HG02870 (cell line): ENCODE data around the gene MAT2A.
"Not testable (repeated sequence)": the region's sequence is repeated elsewhere in the genome, so short reads cannot be mapped to it uniquely, and the experiment has no call there.

Experiments used
- ATAC-seq: cut with Tn5 transposase; IDR thresholded peaks from one replicate; pipeline ENCODE4 v1.9.1; 2021; ENCODE audit warnings: mild to moderate bottlenecking, moderate library complexity; ENCODE audit not compliant: unreplicated experiment

Gene MAT2A

GRCh38 chr2:85578243-85579180 lies 39.5 kb downstream of the MAT2A start:
- ATAC-seq: no peak

- no peak for ATAC-seq
Measured at GRCh38 chr2:85579266-85579935, 40.4 kb downstream of the MAT2A start.

GRCh38 chr2:85580206-85580605 lies 41.2 kb downstream of the MAT2A start:
- no peak for ATAC-seq

- no peak for ATAC-seq
Measured at GRCh38 chr2:85582492-85582891, 43.5 kb downstream of the MAT2A start.

GRCh38 chr2:85583667-85584353 lies 44.8 kb downstream of the MAT2A start:
- ATAC-seq: peak; percentile 53

- peak; percentile 17 for ATAC-seq
Measured at GRCh38 chr2:85584354-85584856, 45.4 kb downstream of the MAT2A start, which contains the start of gene VAMP5. TSS of gene VAMP5 (plus strand) at chr2:85584431. CDS start at chr2:85584491, 60 bp downstream.

- ATAC-seq: peak; percentile 46
Measured at GRCh38 chr2:85584857-85585780, 46.2 kb downstream of the MAT2A start.

GRCh38 chr2:85585781-85586105 lies 46.8 kb downstream of the MAT2A start:
- ATAC-seq: no peak

GRCh38 chr2:85588236-85588635 lies 49.3 kb downstream of the MAT2A start:
- ATAC-seq: no peak

- ATAC-seq: no peak
Measured at GRCh38 chr2:85588645-85589044, 49.7 kb downstream of the MAT2A start.

GRCh38 chr2:85589181-85589580 lies 50.2 kb downstream of the MAT2A start:
- ATAC-seq: no peak

GRCh38 chr2:85589982-85590791 lies 51.2 kb downstream of the MAT2A start:
- no peak for ATAC-seq

- no peak for ATAC-seq
Measured at GRCh38 chr2:85590950-85591349, 52.0 kb downstream of the MAT2A start.

- no peak for ATAC-seq
Measured at GRCh38 chr2:85591563-85591962, 52.6 kb downstream of the MAT2A start.

- ATAC-seq: not testable (repeated sequence)
Measured at GRCh38 chr2:85592299-85592698, 53.3 kb downstream of the MAT2A start.

GRCh38 chr2:85593023-85593422 lies 54.1 kb downstream of the MAT2A start:
- no peak for ATAC-seq
